GM12878 (cell line): ENCODE data around the gene AFF1. TPM values are rescaled to one million over a fixed set of nuclear protein-coding genes. Genes with fewer than 3 reads are reported as not detected.

Source experiments
- ATAC-seq: fragments of 200-7000 bp; cut with Tn5 transposase; 3 replicates; pipeline ENCODE4 v1.9.1; 2020; ENCODE audit warnings: mild to moderate bottlenecking, moderate library complexity
- BruUV-seq: library from RNA; stranded (reverse); fragments of 400-500 nt; replicated peaks from 2 replicates; lab custom pipeline; 2021; lab: Mats Ljungman, UMichigan
- CTCF ChIA-PET: fragments of 300-600 bp; sonication (Branson Sonifier 250); formaldehyde crosslinking; extraction: SDS; loops from one replicate; lab custom pipeline; 2021; ENCODE audit warnings: inconsistent platforms; lab: Yijun Ruan, JAX
- POLR2A ChIA-PET: fragments of 350-600 bp; formaldehyde crosslinking; extraction: SDS; loops from one replicate; lab custom pipeline; 2021; ENCODE audit warnings: inconsistent platforms; lab: Charles Lee
- RAD21 ChIA-PET: fragments of 300-600 bp; sonication (Branson Sonifier 250); formaldehyde crosslinking; loops from one replicate; lab custom pipeline; 2023; ENCODE audit warnings: antibody characterized with exemption; ENCODE audit not compliant: unreplicated experiment; lab: Charles Lee
- SMC1A ChIA-PET: fragments of 300-600 bp; sonication (Branson Sonifier 250); formaldehyde crosslinking; loops from one replicate; lab custom pipeline; 2023; ENCODE audit not compliant: unreplicated experiment, uncharacterized antibody; lab: Charles Lee
- DNase-seq: peaks from one replicate; pipeline ENCODE4 v3.0.0-alpha.2; 2011; ENCODE audit warnings: low read depth, low spot score
- FAIRE-seq: peaks from 3 replicates; lab custom pipeline; 2011; peaks lifted over from hg19 to GRCh38; lab: Jason Lieb, UNC
- H2AFZ ChIP-seq: 2 replicates; pipeline ENCODE4 v1.6.0; 2011; ENCODE audit warnings: low read depth, low read length, control low read depth; ENCODE audit not compliant: control insufficient read depth
- H3K27ac ChIP-seq: 2 replicates; pipeline ENCODE4 v1.5.1; 2011; ENCODE audit warnings: control low read depth; ENCODE audit not compliant: control insufficient read depth, insufficient read depth
- H3K27me3 ChIP-seq, 2 experiments: replicated peaks in 1 of 2; 2 replicates each; pipeline versions ENCODE4 v1.6.0 to v1.6.1; 2011; ENCODE audit warnings: low read length in 1 of 2; ENCODE audit not compliant: control insufficient read depth in 2 of 2, insufficient read depth in 2 of 2
- H3K36me3 ChIP-seq, 2 experiments: 2 replicates each; pipeline ENCODE4 v1.5.1; 2011; ENCODE audit warnings: low read length in 1 of 2; ENCODE audit not compliant: control insufficient read depth in 2 of 2, insufficient read depth in 2 of 2
- H3K4me1 ChIP-seq: 2 replicates; pipeline ENCODE4 v1.6.1; 2011; ENCODE audit warnings: mild to moderate bottlenecking, low read length, moderate library complexity, mixed read lengths; ENCODE audit not compliant: control insufficient read depth, insufficient read depth
- H3K4me2 ChIP-seq: 2 replicates; pipeline ENCODE4 v1.6.0; 2011; ENCODE audit warnings: control low read depth; ENCODE audit not compliant: control insufficient read depth, insufficient read depth
- H3K4me3 ChIP-seq: fragments of 200-600 bp; sonication (generic); 2 replicates; pipeline ENCODE4 v1.5.1; 2016
- H3K79me2 ChIP-seq: 2 replicates; pipeline ENCODE4 v1.6.0; 2011; ENCODE audit warnings: low read length; ENCODE audit not compliant: control insufficient read depth, insufficient read depth
- H3K9ac ChIP-seq: 2 replicates; pipeline ENCODE4 v1.8.0; 2011; ENCODE audit warnings: low read length, control low read depth, mixed read lengths; ENCODE audit not compliant: control insufficient read depth, insufficient read depth
- H3K9me3 ChIP-seq: replicated peaks from 3 replicates; pipeline ENCODE4 v1.5.1; 2011; ENCODE audit warnings: mild to moderate bottlenecking, low read length; ENCODE audit not compliant: control insufficient read depth, insufficient read depth
- H4K20me1 ChIP-seq: 2 replicates; pipeline ENCODE4 v1.6.0; 2011; ENCODE audit not compliant: control insufficient read depth, insufficient read depth
- CEBPZ ChIP-seq: fragments of 150-350 bp; IDR thresholded peaks from 2 replicates; pipeline ENCODE4 v1.6.1; 2016; ENCODE audit warnings: low read depth, low read length
- CHD4 ChIP-seq: fragments of 200-600 bp; sonication (generic); IDR thresholded peaks from 2 replicates; pipeline ENCODE4 v1.6.1; 2016; ENCODE audit warnings: mild to moderate bottlenecking
- ELK1 ChIP-seq: IDR thresholded peaks from 2 replicates; pipeline ENCODE4 v1.6.1; 2012; ENCODE audit warnings: low read depth, low read length, improper control_type of control experiment
- ETV6 ChIP-seq, 2 experiments: fragments of 450-650 bp in 1 of 2; IDR thresholded peaks in 1 of 2; conservative IDR thresholded peaks in 1 of 2; 2 replicates each; pipeline ENCODE4 v1.6.1; 2014; ENCODE audit warnings: antibody characterized with exemption in 1 of 2, borderline replicate concordance in 1 of 2, low read depth in 1 of 2, mild to moderate bottlenecking in 1 of 2, moderate library complexity in 1 of 2
- HCFC1 ChIP-seq: fragments of 150-350 bp; IDR thresholded peaks from 2 replicates; pipeline ENCODE4 v1.6.1; 2014; ENCODE audit warnings: low read length
- JUND ChIP-seq: IDR thresholded peaks from 2 replicates; pipeline ENCODE4 v1.6.1; 2012; ENCODE audit warnings: low read depth, mild to moderate bottlenecking, low read length, improper control_type of control experiment, moderate library complexity
- PAX8 ChIP-seq: fragments of 450-650 bp; IDR thresholded peaks from 2 replicates; pipeline ENCODE4 v1.6.1; 2017; ENCODE audit warnings: mild to moderate bottlenecking, moderate library complexity
- POU2F2 ChIP-seq: IDR thresholded peaks from 3 replicates; pipeline ENCODE4 v1.6.1; 2011; ENCODE audit warnings: low read depth, mild to moderate bottlenecking, low read length, borderline replicate concordance
- SMARCA5 ChIP-seq: fragments of 450-650 bp; IDR thresholded peaks from 2 replicates; pipeline ENCODE4 v1.6.1; 2017; ENCODE audit warnings: mild to moderate bottlenecking
- SMC3 ChIP-seq: IDR thresholded peaks from 2 replicates; pipeline ENCODE4 v1.6.1; 2011; ENCODE audit warnings: low read length, improper control_type of control experiment, borderline replicate concordance
- SRF ChIP-seq, 2 experiments: IDR thresholded peaks; 2 replicates each; pipeline ENCODE4 v1.6.1; 2011; ENCODE audit warnings: low read depth in 2 of 2, low read length in 2 of 2, mild to moderate bottlenecking in 1 of 2, moderate library complexity in 1 of 2
- STAT1 ChIP-seq: fragments of 450-650 bp; conservative IDR thresholded peaks from 2 replicates; pipeline ENCODE4 v1.6.1; 2014; ENCODE audit warnings: antibody characterized with exemption, mild to moderate bottlenecking
- YY1 ChIP-seq: IDR thresholded peaks from 2 replicates; pipeline ENCODE4 v1.6.1; 2011; ENCODE audit warnings: low read depth, mild to moderate bottlenecking, low read length
- WGBS: methylation state at CpG from one replicate; pipeline ENCODE4 v1.1.6; 2016; ENCODE audit warnings: low lambda C conversion rate; ENCODE audit not compliant: insufficient replicate concordance, insufficient coverage; ENCODE audit errors: missing lambda C conversion rate; 5-methylcytosine and 5-hydroxymethylcytosine counted together
- in situ Hi-C: fragments of 300-500 bp; cut with MboI; formaldehyde crosslinking; loops from 9 replicates; pipeline ENCODE4 v1.14.3; 2018; ENCODE audit warnings: mixed read lengths
- intact Hi-C: fragments of 100-400 bp; cut with micrococcal nuclease; formaldehyde crosslinking; loops from one replicate; pipeline ENCODE4 v1.14.2; 2022; ENCODE audit not compliant: unreplicated experiment
- polyA plus RNA-seq, 11 experiments: library from polyadenylated mRNA; depleted of rRNA in 4 of 11; unstranded in 6 of 11; stranded (reverse) in 5 of 11; fragments of >200 nt; fragmentation: Nextera tagmentation in 4 of 11; fragmentation: Illumina TruSeq in 1 of 11; extraction: Ambion mirVana in 4 of 11; extraction: Trizol in 1 of 11; gene quantifications; 1 replicate in 1 of 11; 2 replicates in 10 of 11; pipeline versions ENCODE4 v1.2.1 to v1.2.3, GENCODE V29; 2011 to 2016; ENCODE audit warnings: inconsistent platforms in 2 of 11, missing spikeins in 2 of 11, low read depth in 1 of 11
- total RNA-seq, 4 experiments: library from RNA; depleted of rRNA in 3 of 4; stranded (reverse); fragments of >200 nt in 3 of 4; fragmentation: Illumina TruSeq in 1 of 4; extraction: Trizol in 1 of 4; gene quantifications; 2 replicates each; pipeline versions ENCODE4 v1.2.1 to v1.2.3, GENCODE V29; 2013 to 2021

Gene AFF1
- total and polyA plus RNA-seq, 10 of the 15 experiments (the other 5 are each of a cell fraction or from before 2014, with no cell fraction given): 3.5 to 56.1 (median 21.5) TPM

GRCh38 chr4:87029356-87029755 lies 94.5 kb downstream of the AFF1 start:
- WGBS: 84% methylated on average over 5 of the region's 5 CpGs
- no peak overlapping the region for H3K4me3 ChIP-seq
- H3K36me3 ChIP-seq: peaks cover 0 to 8% of the 10 kb centered on the region in 2 experiments; a peak in 2 of 4 replicates
- H2AFZ ChIP-seq: no peak overlapping the region
- DNase-seq (no peak), ATAC-seq (no peak), FAIRE-seq (no peak)
- peaks cover 58% of the 10 kb centered on the region for H3K4me1 ChIP-seq
- no peaks in the 10 kb centered on the region; the same call in 1 of the 2 replicates for H4K20me1 ChIP-seq
- no peak overlapping the region for H3K9ac ChIP-seq
- no peaks in the 10 kb centered on the region for H3K9me3 ChIP-seq
- H3K4me2 ChIP-seq: no peak overlapping the region
- H3K27me3 ChIP-seq: no peaks in the 10 kb centered on the region
- CTCF ChIA-PET: no interaction called here
- no TSS peak for BruUV-seq
- H3K27ac ChIP-seq: peak overlapping the region; percentile 4; the same call in 1 of the 2 replicates
- in situ Hi-C loops: no loop called here
- TF ChIP-seq CHD4 (no peak), YY1 (no peak), SMC3 (no peak), SRF (IDR thresholded peaks at IDR 0.05; ENCODE audit: low read depth in 2 of 2, low read length in 2 of 2) (no peak)
- intact Hi-C loops: no loop called here
- SMC1A ChIA-PET: interaction anchor here (0.7 to 1.5 kb wide), 4 partner anchors 9 to 45 kb away, joined by 3 read pairs; no protein-coding TSS in a partner anchor
- peaks cover 97% of the 10 kb centered on the region for H3K79me2 ChIP-seq
- RAD21 ChIA-PET: interaction anchor here (0.7 to 3.0 kb wide), 3 partner anchors 18 to 107 kb away, joined by 3 to 11 read pairs (median 3); no protein-coding TSS in a partner anchor
- POLR2A ChIA-PET: interaction anchor here (1.0 kb wide), 1 partner anchor 46 kb away, joined by 3 read pairs; no protein-coding TSS in a partner anchor

- DNase-seq (no peak), FAIRE-seq (no peak), ATAC-seq (no peak)
- 96% methylated on average over 4 of the region's 4 CpGs for WGBS
- H3K36me3 ChIP-seq: peaks cover 0 to 5% of the 10 kb centered on the region in 2 experiments; a peak in 2 of 4 replicates
- ChIA-PET POLR2A (interaction anchor here (1.0 to 1.5 kb wide), 4 partner anchors 13 to 84 kb away, joined by 3 to 4 read pairs (median 4); no protein-coding TSS in a partner anchor), SMC1A (interaction anchor here (0.6 to 3.5 kb wide), 6 partner anchors 15 to 899 kb away, joined by 3 to 20 read pairs (median 4); no protein-coding TSS in a partner anchor), CTCF (interaction anchor here (0.6 to 1.4 kb wide), 3 partner anchors 10 to 94 kb away, joined by 3 read pairs; no protein-coding TSS in a partner anchor), RAD21 (interaction anchor here (0.6 to 3.0 kb wide), 6 partner anchors 15 to 190 kb away, joined by 3 to 11 read pairs (median 4); no protein-coding TSS in a partner anchor)
- H3K79me2 ChIP-seq: peaks cover 99% of the 10 kb centered on the region
- no peak overlapping the region for H3K9ac ChIP-seq
- H3K27ac ChIP-seq: no peak overlapping the region
- H4K20me1 ChIP-seq: no peaks in the 10 kb centered on the region; the same call in 1 of the 2 replicates
- in situ Hi-C loops: no loop called here
- no peaks in the 10 kb centered on the region for H3K9me3 ChIP-seq
- H3K27me3 ChIP-seq: no peaks in the 10 kb centered on the region
- H3K4me3 ChIP-seq: no peak overlapping the region
- no peak overlapping the region for H2AFZ ChIP-seq
- no peak overlapping the region for H3K4me2 ChIP-seq
- intact Hi-C loops: no loop called here
- H3K4me1 ChIP-seq: peaks cover 55% of the 10 kb centered on the region
- BruUV-seq: no TSS peak
- TF ChIP-seq ETV6 (conservative IDR thresholded peaks at IDR 0.05 in 1 of 2, IDR thresholded peaks at IDR 0.05 in 1 of 2; ENCODE audit: borderline replicate concordance in 1 of 2, low read depth in 1 of 2) (no peak), PAX8 (no peak), CEBPZ (no peak), SMARCA5 (no peak), POU2F2 (no peak), JUND (no peak), STAT1 (no peak), HCFC1 (no peak), ELK1 (no peak)
Measured at GRCh38 chr4:87030124-87030523, 95.3 kb downstream of the AFF1 start.
